Aortic smooth muscle cell (primary cell): ENCODE data around the gene MYH14. TPM values are rescaled to one million over a fixed set of nuclear protein-coding genes. Genes with fewer than 3 reads are reported as not detected.

Source experiments
- total RNA-seq: library from RNA; depleted of rRNA; stranded (reverse); fragments of >200 nt; gene quantifications from 2 replicates; pipeline ENCODE4 v1.2.3, GENCODE V29; 2014

Gene MYH14
- not detected in 2 replicates for total RNA-seq

DNA sequence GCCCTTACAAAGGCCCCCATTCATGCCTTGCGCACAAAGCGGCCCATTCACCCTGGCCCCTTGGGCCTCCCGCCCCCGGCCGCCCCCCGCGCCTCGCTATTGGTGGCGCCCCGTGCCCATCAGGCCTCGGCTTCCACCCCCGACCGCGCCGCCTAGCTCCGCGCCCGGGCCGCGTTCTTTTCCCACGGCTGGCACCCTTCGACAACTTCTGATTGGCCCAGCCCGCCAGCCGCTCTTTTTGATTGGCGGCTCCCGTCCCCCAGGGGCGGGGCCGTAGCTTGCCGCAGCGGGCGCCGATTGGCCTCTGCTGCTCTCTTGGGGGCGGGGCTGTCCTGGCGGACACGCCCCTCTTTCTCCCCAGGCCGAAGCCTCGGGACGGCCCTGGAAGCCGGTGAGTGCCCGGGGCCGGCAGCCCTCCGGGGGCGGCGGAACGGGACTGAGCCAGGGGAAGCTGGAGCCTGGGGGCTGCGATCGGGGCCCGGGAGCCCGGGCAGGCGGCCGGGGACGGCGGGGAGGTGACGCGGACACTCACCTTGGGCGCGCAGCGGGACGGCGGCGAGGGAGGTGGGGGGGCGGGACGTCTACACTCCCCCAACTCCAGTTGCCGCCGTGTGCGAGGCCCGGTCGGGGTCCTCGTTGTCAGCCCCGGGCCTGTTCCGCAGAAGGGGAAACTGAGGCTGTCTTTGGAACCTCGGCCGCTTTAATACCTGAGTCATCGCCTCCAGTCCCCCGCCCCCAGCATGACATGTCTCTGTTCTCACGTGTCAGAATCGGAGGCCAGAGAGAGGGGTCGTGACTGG lies at the start of gene MYH14:
TSS of gene MYH14 (plus strand) at position 342 of the 800 bp plus-strand sequence. CDS start 6,744 bp downstream, outside the sequence.

GRCh38 chr19:50162988-50163387 lies 40.4 kb upstream of the MYH14 start, which contains the start of gene IZUMO2:
IZUMO2 (minus strand) TSS chr19:50163281; CDS start chr19:50163194, 87 bp downstream.

GRCh38 chr19:50329146-50329925 lies 125.9 kb downstream of the MYH14 start, which contains the start of gene KCNC3:
KCNC3 (minus strand) TSS chr19:50329377; CDS start chr19:50329082, 295 bp downstream.

Other genes with a start within 250 kb of the MYH14 start
- not detected in 2 replicates for gene SIGLEC11, start 242.4 kb upstream of the MYH14 start, total RNA-seq
- gene VRK3, start 178.2 kb upstream of the MYH14 start, total RNA-seq = 17.0 and 19.8 TPM in 2 replicates
- gene ZNF473, start 177.6 kb upstream of the MYH14 start, total RNA-seq = 6.0 and 6.7 TPM in 2 replicates
- not detected in 2 replicates for gene IZUMO2, start 40.3 kb upstream of the MYH14 start, total RNA-seq
- under 0.01 TPM in 2 replicates for gene KCNC3, start 125.8 kb downstream of the MYH14 start, total RNA-seq
- 0.06 and 0.13 TPM in 2 replicates for gene NAPSA, start 162.0 kb downstream of the MYH14 start, total RNA-seq
- gene NR1H2, start 172.8 kb downstream of the MYH14 start, total RNA-seq = 79.9 and 93.8 TPM in 2 replicates
- gene POLD1, start 180.7 kb downstream of the MYH14 start, total RNA-seq = 17.7 and 31.7 TPM in 2 replicates
- not detected in 2 replicates for gene SPIB, start 215.3 kb downstream of the MYH14 start, total RNA-seq
- not detected in 2 replicates for gene MYBPC2, start 229.3 kb downstream of the MYH14 start, total RNA-seq